ENCODE data around the gene PRKCE.

DNA sequence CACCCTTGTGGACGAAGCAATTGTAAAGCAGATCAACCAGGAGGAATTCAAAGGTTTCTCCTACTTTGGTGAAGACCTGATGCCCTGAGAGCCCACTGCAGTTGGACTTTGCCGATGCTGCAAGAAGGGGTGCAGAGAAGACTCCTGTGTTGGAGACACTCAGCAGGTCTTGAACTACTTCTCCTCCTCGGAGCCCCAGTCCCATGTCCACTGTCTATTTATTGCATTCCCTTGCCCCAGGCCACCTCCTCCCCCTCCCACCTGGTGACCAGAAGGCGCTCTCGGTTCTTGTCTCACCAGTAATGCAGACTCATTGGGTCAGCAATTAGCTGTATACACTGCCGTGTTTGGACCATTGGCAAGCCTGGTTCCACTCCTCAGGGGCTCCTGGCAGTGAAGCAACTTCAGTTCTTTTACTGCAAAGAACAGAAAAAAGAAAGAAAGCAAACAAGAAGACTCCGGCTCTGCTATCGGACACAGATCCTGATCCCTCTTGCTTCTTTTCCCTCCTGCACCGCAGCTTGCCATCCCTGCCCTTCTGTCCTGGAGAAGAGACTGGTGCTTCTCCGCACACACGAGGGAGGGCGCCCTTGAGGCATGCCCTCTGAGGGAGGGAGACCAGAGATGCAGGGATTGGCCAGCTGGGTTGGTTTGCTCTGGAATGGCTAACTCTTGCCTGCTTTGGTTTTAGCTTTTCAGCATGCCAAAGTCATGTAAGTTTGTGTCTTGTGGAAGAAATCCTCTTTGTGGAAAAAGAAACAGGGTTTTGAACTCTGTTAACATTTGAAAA lies 533.5 kb downstream of the PRKCE start:
- TF ChIP-seq POLR2AphosphoS5 (IDR thresholded peaks at IDR 0.05; ENCODE audit: low read depth, low read length) (no peak), POLR2A (IDR thresholded peaks at IDR 0.05; ENCODE audit: low read depth, low read length) (no peak), TAF1 (IDR thresholded peaks at IDR 0.05; ENCODE audit: borderline replicate concordance, low read depth, low read length) (no peak)
